Esophagus muscularis mucosa (tissue), 4 donors: ENCODE results near the gene CCDC184.

Experiments used
- EP300 ChIP-seq: sonication (generic); formaldehyde crosslinking; IDR thresholded peaks from one replicate; pipeline ENCODE4 v1.6.1; 2017; ENCODE audit warnings: antibody characterized with exemption
- POLR2AphosphoS5 ChIP-seq, 2 donors: sonication (generic); formaldehyde crosslinking; IDR thresholded peaks; one replicate each; pipeline ENCODE4 v1.6.1; 2017; ENCODE audit warnings: antibody characterized with exemption in 2 of 2
- TF ChIP-seq, protein P1 (sequence below), 3 experiments: fragments of 200-600 bp in 2 of 3; fragments of 450-650 bp in 1 of 3; sonication (generic) in 2 of 3; IDR thresholded peaks; one replicate each; pipeline ENCODE4 v1.5.1; 2017 to 2019; ENCODE audit warnings: antibody characterized with exemption in 3 of 3, mild to moderate bottlenecking in 2 of 3, moderate library complexity in 1 of 3

DNA sequence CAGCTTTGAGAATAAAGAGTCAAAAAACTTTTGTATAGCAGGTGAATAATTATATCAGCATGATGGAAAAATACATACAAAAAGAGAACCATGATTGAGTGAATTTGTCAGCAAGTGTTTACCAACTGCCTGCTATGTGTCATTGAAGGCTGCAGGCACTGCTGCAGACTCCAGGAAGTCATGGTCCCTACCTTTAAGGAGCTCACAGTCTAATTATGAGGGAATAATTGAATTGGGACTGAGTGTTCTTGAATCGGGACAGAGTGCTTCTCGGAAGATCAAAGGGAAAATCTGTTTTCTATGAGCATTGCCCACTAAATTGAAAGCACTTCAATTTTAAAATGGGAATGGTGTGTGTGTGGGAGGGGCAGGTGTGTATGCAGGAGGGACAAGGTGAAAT is 10.2 kb downstream of the CCDC184 start:
- TF ChIP-seq, protein P1, sequence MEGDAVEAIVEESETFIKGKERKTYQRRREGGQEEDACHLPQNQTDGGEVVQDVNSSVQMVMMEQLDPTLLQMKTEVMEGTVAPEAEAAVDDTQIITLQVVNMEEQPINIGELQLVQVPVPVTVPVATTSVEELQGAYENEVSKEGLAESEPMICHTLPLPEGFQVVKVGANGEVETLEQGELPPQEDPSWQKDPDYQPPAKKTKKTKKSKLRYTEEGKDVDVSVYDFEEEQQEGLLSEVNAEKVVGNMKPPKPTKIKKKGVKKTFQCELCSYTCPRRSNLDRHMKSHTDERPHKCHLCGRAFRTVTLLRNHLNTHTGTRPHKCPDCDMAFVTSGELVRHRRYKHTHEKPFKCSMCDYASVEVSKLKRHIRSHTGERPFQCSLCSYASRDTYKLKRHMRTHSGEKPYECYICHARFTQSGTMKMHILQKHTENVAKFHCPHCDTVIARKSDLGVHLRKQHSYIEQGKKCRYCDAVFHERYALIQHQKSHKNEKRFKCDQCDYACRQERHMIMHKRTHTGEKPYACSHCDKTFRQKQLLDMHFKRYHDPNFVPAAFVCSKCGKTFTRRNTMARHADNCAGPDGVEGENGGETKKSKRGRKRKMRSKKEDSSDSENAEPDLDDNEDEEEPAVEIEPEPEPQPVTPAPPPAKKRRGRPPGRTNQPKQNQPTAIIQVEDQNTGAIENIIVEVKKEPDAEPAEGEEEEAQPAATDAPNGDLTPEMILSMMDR (IDR thresholded peaks at IDR 0.05) = no peak
- no peak for TF ChIP-seq EP300
- no peak for TF ChIP-seq POLR2AphosphoS5 (IDR thresholded peaks at IDR 0.05)
